GM19328 (cell line): ENCODE measurements around the gene PPP2R5A.
"Not testable (repeated sequence)": the region's sequence is repeated elsewhere in the genome, so short reads cannot be mapped to it uniquely, and the experiment has no call there.

Experiments
- ATAC-seq: cut with Tn5 transposase; IDR thresholded peaks from one replicate; pipeline ENCODE4 v1.9.1; 2021; ENCODE audit warnings: mild to moderate bottlenecking, moderate library complexity; ENCODE audit not compliant: unreplicated experiment

PPP2R5A gene

DNA sequence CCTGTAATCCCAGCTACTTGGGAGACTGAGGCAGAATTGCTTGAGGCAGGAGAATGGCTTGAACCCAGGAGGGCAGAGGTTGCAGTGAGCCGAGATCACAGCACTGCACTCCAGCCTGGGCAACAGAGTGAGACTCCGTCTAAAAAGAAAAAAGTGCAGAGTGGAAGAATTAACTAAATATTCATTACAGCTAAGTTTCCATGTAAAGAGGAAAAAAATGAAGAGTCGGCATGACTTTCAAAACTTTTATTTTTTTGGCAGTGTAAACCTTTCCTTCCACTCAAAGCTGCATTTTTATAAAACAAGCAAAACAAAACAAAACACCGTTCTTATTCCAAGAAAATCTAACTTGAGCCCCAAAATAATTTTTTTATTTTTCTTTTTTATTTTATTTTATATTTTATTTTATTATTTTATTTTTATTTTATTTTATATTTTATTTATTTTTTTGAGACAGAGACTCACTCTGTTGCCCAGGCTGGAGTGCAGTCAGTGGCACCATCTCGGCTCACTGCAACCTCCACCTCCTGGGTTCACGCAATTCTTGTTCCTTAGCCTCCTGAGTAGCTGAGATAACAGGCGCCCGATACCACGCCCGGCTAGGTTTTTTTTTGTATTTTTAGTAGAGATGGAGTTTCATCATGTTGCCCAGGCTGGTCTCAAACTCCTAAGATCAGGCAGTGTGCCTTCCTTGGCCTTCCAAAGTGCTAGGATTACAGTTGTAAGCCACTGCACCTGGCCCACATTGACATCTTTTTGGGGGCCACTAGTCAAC, 66.6 kb downstream of the PPP2R5A start:
- ATAC-seq, result no peak

DNA sequence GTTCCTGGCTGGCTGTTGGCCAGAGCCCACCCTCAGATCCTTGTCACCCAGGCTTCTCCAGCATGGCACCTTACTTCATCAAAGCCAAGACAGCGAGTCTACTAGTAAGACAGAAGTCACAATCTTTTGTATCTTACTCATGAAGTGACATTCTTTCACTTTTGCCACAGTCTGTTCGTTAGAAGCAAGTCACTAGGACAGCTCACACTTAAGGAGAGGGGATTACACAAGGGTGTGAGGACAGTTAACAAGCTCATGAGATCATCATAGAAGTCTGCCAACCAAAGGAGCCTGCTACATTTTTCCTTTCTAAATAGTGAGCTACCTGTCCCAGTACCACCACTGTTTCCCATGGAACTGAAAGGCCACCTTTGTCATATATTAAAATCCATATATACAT, 68.0 kb downstream of the PPP2R5A start:
- no peak for ATAC-seq

DNA sequence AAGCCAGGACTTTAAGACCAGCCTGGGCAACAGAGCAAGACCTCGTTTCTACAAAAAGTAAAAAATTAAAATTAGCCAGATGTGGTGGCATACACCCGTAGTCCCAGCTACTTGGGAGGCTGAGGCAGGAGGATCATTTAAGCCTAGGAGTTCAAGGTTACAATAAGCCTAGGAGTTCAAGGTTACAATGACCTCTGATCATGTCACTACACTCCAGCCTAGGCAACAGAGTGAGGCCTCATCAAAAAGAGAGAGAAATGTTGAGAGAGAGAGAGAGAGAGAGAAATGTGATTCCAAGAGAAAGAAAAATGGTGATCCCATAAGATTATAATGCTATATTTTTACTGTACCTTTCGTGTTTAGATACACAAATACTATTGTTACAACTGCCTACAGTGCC, 69.3 kb downstream of the PPP2R5A start:
- no peak for ATAC-seq

DNA sequence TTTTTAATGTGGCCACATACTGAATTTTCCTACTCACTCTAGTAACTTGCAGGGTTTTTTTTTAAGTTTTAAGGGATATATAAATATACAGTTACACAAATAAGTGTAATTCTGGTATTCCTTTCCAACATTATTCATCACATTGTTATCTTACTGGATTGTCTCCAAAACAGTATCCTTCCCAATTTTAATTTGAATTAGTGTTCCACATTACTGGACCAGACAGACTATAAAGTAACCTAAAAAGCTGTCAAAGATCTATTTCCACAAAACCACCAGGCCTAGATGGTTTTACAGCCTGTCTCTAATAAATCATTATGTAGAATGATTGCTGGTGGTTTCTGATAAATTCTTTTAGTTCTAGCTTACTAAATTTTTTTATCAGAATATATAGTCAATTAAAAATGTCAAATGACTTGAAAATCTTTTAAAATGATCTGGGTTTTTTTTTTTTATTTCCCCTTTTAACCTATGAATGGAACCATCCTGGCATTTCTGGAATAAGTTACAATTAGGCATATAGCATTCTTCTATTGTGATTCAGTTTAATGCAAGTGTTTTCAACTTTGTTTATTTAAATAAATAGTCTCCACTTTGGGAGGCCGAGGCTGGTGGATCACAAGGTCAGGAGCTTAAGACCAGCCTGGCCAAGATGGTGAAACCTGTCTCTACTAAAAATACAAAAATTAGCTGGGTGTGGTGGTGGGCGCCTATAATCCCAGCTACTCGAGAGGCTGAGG, 70.2 kb downstream of the PPP2R5A start:
- ATAC-seq, result no peak

DNA sequence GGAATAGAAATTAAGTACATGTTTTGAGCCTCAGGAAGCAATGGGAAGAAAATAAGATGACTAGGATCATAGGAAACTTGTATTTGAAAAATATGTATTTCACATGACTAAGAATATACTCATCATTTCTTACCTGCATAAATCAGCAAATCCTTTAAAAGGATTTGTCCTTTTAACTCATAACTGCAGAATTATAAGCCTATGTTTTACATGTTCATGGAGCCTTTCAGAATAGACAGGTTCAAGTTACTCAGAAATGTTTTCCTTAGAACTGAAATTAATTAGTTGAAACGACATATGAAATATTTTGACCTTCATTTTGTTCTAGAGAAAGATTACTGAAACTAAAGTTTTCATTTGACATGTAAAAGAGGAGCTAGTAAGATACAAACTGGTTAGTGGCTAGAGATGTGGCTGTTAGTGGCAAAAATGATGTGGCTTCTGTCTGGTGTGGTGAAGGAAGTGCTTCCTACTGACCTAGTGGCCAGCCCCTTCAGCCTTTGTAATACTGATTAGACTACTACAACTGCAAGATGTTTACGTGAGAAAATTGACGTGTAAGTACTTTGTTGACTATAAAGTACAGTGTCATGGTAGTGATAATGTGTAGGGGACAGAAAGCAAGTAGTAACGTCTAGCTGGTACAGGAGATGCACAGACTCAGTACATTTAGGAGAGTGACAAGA, 74.7 kb downstream of the PPP2R5A start:
- no peak for ATAC-seq

DNA sequence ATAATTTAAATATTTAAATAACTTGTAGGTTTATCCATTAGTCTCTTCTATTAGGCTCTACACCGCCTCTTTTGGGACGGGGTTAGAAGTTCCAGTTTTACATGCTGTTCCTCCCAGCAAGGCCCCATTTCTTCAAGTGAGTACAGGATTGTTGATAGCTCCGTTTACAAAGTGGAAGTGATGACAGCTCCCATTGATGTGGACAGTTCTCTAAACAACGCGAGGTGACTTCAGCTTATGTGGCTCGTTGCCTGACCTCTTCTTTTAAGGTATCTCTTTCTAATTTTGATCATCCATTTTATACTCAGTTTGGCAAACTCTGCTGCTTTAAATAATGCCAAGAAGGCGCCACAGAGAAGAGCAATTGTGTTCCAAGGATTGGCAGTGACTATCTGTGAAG, 79.8 kb downstream of the PPP2R5A start:
- ATAC-seq, result no peak

DNA sequence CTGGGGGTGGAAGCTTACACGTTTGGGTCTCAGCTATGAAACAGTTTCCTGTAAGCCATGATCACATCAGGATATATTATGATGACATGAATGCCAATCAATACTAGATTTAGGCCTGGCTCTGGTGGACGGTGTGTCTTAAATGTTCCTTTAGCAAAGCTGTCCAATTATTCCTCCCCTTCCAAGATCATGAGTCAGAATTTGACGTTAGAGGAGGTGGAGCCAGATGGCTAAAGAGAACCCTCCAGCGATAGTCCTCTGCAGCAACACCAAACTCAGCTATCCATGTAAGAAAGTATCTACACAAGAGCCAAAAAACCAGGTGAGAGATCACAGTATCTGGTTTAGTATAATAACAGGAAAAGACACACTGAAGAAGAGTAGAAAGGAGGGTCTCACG, 81.7 kb downstream of the PPP2R5A start:
- no peak for ATAC-seq

DNA sequence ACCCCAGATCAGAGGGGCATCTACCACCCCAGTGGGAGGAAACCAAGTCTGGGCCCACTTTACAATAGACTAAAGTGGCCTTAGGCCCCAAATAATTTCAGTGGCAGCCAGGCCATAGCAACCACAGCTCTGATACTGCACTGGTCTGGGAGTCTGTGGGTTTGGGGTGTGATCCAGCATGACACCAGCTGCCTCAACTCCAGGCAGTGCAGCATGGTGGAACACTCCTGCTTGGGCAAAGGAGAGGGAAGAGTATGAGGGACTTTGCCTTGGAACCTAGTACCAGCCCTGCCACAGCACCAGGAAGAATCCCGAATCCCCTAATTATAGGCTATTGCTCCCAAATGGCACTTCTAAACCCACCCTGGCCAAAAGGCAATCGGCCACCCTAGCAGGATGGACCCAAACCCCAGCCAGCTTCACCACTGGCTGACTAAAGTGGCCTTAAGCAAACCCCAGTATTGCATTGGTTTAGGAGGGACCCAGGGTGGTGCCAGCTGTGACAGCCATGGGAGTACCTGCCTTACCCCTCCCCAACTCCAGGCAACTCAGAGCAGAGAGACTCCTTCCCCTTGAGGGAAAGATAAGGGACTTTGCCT, 82.4 kb downstream of the PPP2R5A start:
- ATAC-seq, result no peak

DNA sequence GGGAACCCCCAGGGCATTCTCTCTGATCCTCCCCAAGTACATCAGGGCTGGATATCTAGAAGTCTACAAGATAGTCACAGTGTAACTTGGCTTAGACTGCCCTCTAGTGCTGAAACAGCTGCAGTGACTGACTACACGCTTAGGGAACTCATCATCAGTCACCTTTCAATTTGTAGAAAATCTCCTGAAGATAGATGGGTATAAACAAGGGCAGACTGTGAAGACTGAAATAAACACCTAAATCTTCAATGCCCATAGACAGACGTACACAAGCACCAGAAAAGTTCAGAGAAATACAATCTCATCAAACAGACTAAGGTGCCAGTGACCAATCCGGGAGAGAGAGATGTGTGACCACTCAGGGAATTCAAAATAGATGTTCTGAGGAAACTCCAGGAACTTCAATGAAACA, 82.9 kb downstream of the PPP2R5A start:
- ATAC-seq, result no peak

DNA sequence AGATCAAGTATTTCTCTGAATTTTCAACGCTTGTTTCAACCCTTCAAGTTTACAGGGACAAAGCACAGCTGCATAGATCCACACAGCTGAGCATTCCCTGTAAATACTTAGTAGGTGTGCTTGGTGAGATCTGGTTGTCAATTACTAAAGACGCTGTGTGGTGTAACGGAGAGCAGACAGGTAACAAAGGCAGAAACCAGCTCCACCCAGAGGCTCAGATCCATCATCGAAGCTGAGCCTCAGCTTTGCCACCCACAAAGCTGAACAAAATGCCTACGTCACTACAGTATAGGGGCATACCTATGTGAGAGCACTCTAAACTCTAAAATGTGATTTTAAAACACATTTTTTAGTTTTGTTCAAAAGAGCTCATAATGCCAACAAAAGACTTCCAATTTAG, 90.8 kb downstream of the PPP2R5A start:
- ATAC-seq, result no peak

DNA sequence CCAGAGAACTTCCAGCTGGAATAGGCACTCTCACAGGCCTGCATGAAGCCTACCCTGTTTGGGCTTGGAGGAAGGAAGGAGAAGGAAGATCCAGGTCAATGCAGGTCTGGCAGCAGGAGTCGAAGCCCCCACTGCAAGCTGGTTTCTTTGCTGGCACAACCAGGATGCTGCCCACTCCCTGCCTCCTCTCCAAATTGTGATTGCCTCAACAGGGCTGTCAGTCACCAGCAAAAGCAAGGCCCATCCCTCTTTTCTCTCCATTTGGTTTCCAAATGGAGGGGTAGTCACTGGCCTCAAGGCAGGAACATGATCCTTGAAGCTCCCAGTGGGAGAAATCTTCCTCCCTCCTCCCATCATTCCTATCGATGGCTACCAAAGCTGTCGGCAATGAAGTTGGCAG, 92.4 kb downstream of the PPP2R5A start:
- ATAC-seq, result no peak

DNA sequence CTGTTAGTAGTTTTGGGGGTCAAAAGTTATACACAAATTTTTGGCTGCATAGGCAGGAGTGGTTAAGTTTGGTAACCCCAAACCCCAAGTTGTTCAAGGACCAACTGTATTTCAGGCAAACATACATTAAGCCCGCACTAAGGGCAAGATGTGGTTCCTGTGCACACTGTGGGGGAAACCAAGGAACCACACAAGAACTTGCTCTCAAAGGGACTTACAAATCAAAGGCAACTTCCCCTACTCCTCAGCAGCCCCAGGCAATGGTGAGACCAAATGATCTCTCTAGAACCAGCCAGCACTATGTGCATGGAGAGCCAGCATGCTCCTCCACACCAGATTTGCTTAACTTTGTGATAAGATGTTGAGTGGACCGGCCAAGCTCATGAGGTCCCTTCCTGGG, 94.2 kb downstream of the PPP2R5A start:
- no peak for ATAC-seq

DNA sequence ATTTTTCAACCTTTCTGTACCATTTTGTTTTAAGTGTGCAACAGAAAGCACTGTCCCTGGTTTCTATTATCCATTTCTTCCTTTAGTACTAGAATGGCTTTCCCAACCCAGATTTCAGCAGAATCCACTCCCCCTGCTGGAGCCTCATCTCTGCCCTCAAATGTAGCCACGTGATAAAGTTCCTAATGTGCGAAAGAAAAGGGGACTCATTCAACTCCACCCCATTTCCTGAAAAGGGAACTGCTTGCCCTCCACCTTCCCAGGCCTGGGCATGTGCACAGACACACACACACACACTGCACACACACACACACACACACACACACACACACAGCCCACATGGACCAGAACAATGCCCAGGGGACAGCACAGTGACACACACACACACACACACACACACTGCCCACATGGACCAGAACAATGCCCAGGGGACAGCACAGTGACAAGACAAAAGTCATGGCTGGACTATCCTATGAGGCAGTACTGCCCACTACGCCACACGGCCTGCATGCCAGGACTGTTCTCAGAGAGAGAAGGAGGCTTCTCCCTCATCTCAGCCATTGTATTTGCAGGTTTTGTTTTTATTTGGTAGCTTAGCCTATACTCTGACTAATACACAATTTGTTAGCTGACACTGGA, 96.3 kb downstream of the PPP2R5A start:
- no peak for ATAC-seq

DNA sequence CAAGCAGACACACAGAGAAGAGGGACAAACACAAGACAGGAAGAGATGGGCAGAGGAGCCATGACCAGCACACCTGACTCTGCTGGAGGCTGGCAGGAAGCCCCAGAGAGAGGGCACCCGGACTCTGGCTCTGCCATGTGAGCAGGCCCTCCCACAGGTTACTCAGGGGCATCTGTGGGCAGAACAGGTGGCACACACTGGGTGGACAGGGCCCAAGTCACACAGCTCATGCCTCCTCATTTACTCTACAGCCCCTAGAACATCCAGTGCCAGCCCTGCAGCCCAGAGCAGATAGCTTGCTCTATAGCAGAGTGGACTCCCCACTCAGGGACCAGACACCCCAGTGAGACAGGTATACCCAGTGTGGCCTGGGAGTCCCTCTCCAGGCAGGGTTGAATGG, 100.8 kb downstream of the PPP2R5A start:
- ATAC-seq, result no peak

DNA sequence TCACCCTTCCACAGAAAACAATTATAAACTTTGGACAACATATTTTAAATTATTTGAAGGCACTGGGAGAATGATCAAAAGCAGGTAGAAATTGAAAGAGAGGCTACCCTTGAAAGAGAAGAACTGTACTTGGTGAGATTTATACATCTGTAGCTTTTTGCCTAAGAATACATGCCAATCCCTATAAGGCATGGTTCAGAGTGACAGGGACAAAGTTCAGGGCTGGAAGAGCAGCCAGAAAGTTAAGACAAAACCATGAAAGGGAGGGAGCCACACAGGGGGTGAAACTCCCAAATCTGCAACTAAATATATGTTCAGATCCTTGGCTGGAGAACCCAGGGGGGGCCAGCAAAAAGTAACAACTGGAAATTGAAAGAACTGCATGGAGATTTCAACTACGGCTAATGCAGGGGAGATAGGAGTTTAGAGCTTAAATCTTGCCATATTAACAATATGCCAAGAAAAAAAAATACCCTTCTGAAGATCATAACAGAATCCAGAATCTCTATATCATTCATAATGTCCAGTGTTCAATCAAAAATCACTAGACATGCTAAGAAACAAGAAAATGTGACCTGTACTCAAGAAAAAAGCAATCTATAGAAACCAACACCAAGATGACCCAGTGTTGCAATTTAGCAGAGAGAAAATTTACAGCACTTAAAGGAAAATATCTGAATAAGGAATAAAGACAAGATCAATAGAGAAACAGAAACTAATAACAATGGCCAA, 103.9 kb downstream of the PPP2R5A start:
- no peak for ATAC-seq

DNA sequence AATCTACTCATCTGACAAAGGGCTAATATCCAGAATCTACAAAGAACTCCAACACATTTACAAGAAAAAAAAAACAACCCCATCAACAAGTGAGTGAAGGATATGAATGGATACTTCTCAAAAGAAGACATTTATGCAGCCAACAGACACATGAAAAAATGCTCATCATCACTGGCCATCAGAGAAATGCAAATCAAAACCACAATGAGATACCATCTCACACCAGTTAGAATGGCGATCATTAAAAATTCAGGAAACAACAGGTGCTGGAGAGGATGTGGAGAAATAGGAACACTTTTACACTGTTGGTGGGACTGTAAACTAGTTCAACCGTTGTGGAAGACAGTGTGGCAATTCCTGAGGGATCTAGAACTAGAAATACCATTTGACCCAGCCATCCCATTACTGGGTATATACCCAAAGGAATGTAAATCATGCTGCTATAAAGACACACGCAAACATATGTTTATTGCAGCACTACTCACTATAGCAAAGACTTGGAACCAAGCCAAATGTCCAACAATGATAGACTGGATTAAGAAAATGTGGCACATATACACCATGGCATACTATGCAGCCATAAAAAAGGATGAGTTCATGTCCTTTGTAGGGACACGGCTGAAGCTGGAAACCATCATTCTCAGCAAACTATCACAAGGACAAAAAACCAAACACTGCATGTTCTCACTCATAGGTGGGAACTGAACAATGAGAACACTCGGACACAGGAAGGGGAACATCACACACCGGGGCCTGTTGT, 110.6 kb downstream of the PPP2R5A start:
- ATAC-seq, result not testable (repeated sequence)

DNA sequence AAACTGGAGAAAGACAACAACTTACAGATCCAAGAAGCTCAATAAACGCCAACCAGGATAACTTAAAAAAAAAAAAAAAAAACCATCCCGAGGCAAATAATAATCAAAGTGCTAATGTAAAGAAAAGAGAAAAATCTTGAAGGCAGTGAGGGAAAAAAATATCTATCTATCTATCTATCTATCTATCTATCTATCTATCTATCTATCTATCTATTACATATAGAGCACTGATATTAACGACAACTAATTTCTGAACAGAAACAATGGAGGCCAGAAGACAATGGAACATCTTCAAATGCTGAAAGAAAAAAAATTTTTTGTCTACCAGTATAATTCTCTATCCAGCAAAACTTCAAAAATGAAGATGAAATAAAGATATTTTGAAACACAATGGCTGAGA, 111.4 kb downstream of the PPP2R5A start:
- ATAC-seq, result no peak

DNA sequence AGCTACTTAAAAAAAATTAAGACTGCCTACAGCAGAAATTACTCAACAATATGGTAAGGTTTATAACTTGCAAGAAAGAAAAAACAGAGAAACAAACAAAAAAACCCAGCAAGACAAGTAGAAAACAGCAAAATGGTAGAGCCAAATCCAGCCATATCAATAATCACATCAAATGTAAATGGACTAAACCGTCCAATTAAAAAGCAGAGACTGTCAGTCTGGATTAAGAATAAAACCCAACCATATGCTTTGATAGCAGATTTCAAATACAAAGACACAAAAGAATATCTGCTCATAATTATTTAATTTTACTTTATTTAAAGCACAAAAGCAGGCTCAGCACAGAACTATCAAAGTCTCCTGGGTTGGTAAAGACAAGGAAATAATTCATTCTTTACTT, 112.0 kb downstream of the PPP2R5A start:
- no peak for ATAC-seq

DNA sequence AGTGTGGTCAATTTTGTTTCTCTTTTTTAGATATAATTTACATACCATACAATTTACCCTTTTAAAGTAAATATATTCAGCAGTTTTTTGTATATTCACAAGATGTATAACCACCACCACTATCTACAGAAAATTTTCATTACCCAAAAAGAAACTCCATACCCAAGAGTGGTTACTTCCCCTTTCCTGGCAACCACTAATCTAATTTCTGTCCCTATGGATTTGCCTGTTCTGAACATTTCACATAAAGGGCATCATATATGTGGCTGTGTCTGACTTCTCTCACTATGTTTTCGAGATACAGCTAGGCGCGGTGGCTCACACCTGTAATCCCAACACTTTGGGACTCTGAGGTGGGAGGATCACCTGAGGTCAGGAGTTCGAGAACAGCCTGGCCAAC, 115.8 kb downstream of the PPP2R5A start:
- no peak for ATAC-seq
